Common myeloid progenitor, CD34-positive (primary cell): ENCODE data around the gene HYAL2.

Experiments
- CTCF ChIA-PET: fragments of 350-600 bp; sonication (Branson Sonifier 250); formaldehyde crosslinking; loops from one replicate; lab custom pipeline; 2021; ENCODE audit warnings: antibody characterized with exemption; lab: Charles Lee
- POLR2A ChIA-PET: fragments of 350-600 bp; sonication (Branson Sonifier 250); formaldehyde crosslinking; loops from one replicate; lab custom pipeline; 2021; ENCODE audit warnings: antibody characterized with exemption; lab: Charles Lee
- DNase-seq, 3 donors: peaks; one replicate each; pipeline versions ENCODE4 v3.0.0 to v3.0.0-alpha.2; 2013
- H3K27ac ChIP-seq, 2 experiments: 1 replicate in 1 of 2; 2 replicates in 1 of 2; pipeline ENCODE4 v1.7.0; 2013; ENCODE audit warnings: inconsistent platforms in 2 of 2, low read length in 2 of 2, mild to moderate bottlenecking in 2 of 2, low read depth in 1 of 2, moderate library complexity in 1 of 2; ENCODE audit not compliant: severe bottlenecking in 2 of 2, insufficient read depth in 1 of 2, poor library complexity in 1 of 2
- H3K27me3 ChIP-seq, 5 experiments: replicated peaks in 2 of 5; 1 replicate in 3 of 5; 2 replicates in 2 of 5; pipeline versions ENCODE4 v1.6.1 to v1.7.0; 2013; ENCODE audit warnings: low read length in 4 of 5, mild to moderate bottlenecking in 2 of 5, moderate library complexity in 2 of 5, inconsistent platforms in 1 of 5; ENCODE audit not compliant: insufficient read depth in 5 of 5, control insufficient read depth in 4 of 5
- H3K36me3 ChIP-seq, 4 experiments: 1 replicate in 2 of 4; 2 replicates in 2 of 4; pipeline versions ENCODE4 v1.6.1 to v1.7.0; 2013; ENCODE audit warnings: low read length in 3 of 4, control low read depth in 1 of 4, mild to moderate bottlenecking in 1 of 4; ENCODE audit not compliant: control insufficient read depth in 4 of 4, insufficient read depth in 4 of 4
- H3K4me1 ChIP-seq, 4 experiments: 1 replicate in 3 of 4; 2 replicates in 1 of 4; pipeline versions ENCODE4 v1.6.1 to v1.7.1; 2013; ENCODE audit warnings: low read length in 3 of 4, mild to moderate bottlenecking in 3 of 4, control low read depth in 1 of 4, inconsistent platforms in 1 of 4, moderate library complexity in 1 of 4; ENCODE audit not compliant: control insufficient read depth in 4 of 4, insufficient read depth in 4 of 4; ENCODE audit errors: control extremely low read depth in 1 of 4
- H3K4me3 ChIP-seq, 7 experiments: 1 replicate in 4 of 7; 2 replicates in 3 of 7; pipeline versions ENCODE4 v1.5.1 to v1.7.0; 2013; ENCODE audit warnings: mild to moderate bottlenecking in 7 of 7, low read length in 6 of 7, moderate library complexity in 6 of 7, inconsistent platforms in 2 of 7, low read depth in 2 of 7, control low read depth in 1 of 7; ENCODE audit not compliant: insufficient read depth in 4 of 7, control insufficient read depth in 1 of 7; ENCODE audit errors: extremely low read depth in 1 of 7
- H3K9me3 ChIP-seq, 5 experiments: 1 replicate in 4 of 5; 2 replicates in 1 of 5; pipeline versions ENCODE4 v1.6.1 to v1.7.1; 2013; ENCODE audit warnings: low read length in 4 of 5, mild to moderate bottlenecking in 2 of 5, inconsistent platforms in 1 of 5, low read depth in 1 of 5, moderate library complexity in 1 of 5; ENCODE audit not compliant: control insufficient read depth in 4 of 5, insufficient read depth in 2 of 5; ENCODE audit errors: control extremely low read depth in 1 of 5
- WGBS: methylation state at CpG from one replicate; pipeline ENCODE4 v1.1.5; 2013; ENCODE audit not compliant: insufficient coverage; 5-methylcytosine and 5-hydroxymethylcytosine counted together

Gene HYAL2

DNA sequence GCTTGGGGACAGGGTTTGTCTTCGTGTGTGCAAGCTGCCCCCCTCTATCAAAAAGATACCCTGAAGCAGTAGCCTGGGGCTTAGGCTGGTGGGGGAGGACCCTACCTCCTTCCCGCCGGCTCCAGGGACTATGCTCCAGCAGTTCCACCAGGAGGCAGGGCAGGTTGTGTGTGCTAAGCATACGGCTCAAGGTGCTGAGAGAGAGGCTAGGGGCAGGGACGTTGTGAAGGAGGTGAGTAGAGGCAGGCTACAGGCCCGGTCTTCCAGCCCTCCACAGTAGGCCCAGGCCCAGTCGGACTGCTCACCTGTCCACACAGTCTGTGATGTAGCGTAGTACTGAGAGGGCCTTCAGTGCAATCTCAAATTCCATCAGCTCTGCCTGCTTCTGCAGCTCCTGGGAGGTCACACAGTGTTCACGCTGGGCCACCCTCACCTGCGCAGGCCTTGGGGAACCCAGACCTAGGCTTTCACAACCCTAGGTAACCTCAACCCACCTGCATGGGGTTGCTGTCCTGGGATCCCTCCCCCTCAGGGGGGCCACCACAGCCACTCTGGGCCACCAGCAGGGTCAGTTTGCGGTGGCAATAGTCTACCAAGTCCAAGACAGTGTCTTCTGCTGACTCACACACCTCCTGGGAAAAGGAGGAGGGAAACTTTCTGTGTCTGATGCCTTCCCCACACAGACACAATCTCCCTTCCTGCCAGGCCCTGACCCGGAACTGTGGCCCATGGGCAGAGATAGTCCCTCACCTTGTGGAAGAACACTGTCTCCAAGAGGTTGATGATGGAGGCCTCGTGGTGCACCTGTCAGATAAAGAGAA, 20.5 kb upstream of the HYAL2 start:
- Histone ChIP-seq H3K9me3 (no peaks in the 10 kb centered on the region), H3K4me1 (peaks cover 12 to 67% (median 63%) of the 10 kb centered on the region in 4 experiments), H3K27ac (no peak overlapping the region), H3K27me3 (no peaks in the 10 kb centered on the region), H3K36me3 (peaks cover 2 to 7% (median 5%) of the 10 kb centered on the region in 4 experiments), H3K4me3 (no peak overlapping the region)
- ChIA-PET POLR2A (no interaction called here), CTCF (interaction anchor here (0.6 to 5.8 kb wide), 4 partner anchors 10 to 47 kb away, joined by 3 to 28 read pairs (median 16); no protein-coding TSS in a partner anchor)
- 86% methylated on average over 11 of the region's 13 CpGs for WGBS
- DNase-seq = no peak

DNA sequence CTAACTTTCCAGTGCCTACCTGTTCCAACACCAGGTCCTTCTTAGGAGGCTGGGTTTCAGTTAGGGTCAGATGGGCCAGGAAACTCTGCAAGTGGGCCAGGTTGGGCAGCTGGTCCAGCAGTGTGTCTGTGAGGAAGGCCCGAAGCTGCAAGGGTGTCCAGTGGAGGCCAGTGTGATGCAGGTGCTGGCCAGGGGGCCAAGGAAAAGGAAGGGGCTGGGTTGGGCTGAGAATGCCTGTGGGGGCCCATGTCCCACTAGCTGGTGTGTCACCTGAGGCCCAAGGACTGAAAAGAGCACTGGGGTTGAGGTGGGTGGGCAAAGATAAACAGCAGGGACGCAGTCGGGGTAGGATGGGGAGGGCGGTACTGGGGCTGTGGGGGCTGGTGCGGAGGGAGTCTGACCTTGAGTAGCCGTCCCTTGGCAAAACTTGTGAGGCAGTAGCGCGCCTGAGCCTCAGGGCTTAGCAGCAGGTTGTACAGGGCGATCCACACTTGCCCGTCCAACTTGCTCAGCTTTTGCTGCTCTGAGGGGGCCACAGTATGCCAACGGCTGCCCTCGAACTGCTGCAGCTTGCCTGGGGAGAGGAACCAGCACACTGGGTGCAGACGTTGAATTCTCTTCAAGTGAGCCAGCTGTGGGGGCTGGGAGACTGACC, 19.6 kb upstream of the HYAL2 start:
- 93% methylated on average over 12 of the region's 13 CpGs for WGBS
- Histone ChIP-seq H3K4me1 (peaks cover 12 to 74% (median 67%) of the 10 kb centered on the region in 4 experiments), H3K9me3 (no peaks in the 10 kb centered on the region), H3K36me3 (no peaks in the 10 kb centered on the region), H3K27me3 (no peaks in the 10 kb centered on the region), H3K4me3 (peak overlapping the region in 1 of 7 experiments; percentile 89), H3K27ac (no peak overlapping the region)
- no peak for DNase-seq
- ChIA-PET CTCF (interaction anchor here (0.8 to 3.3 kb wide), 2 partner anchors 11 to 152 kb away, joined by 3 to 18 read pairs; no protein-coding TSS in a partner anchor), POLR2A (interaction anchor here (1.8 kb wide), 1 partner anchor 13 kb away, joined by 7 read pairs; no protein-coding TSS in a partner anchor)

DNA sequence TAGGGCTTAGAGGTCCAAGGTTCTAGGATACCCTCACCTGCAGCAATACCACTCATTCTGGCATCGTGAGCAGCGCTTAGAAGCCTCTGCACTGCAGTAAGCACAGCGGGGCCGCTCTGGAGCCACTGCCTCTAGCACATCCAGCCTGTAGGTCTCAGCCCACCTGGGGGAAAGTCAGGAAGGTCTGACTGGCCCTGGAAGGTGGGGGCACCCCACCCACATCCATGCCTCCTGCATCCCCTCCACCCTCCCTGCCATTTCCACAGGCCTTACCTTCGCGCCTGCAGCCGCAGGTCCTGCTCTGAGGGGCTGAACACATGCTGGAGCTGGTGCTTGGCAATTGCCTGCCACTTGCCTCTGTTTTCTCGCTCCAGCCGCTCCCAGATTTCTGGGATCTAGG, 19.0 kb upstream of the HYAL2 start:
- H3K4me3 ChIP-seq = peak overlapping the region in 4 of 7 experiments; percentile 62 to 89 (median 80)

GRCh38 chr3:50340448-50341329, 18.1 kb upstream of the HYAL2 start, which contains the start of gene RASSF1:
Gene RASSF1 (minus strand): TSS chr3:50340836. CDS start chr3:50340805, 31 bp downstream.
- H3K4me3 ChIP-seq = peak within 1 kb of the TSS; percentile 42 to 91 (median 73)
- POLR2A ChIA-PET = interaction anchor here (0.5 to 1.8 kb wide), 3 partner anchors 9 to 1656 kb away, joined by 3 to 7 read pairs (median 4); no protein-coding TSS in a partner anchor
- WGBS = 0% methylated on average over 77 of the region's 85 CpGs
- CTCF ChIA-PET = interaction anchor here (0.7 to 6.0 kb wide), 6 partner anchors 8 to 87 kb away, joined by 3 to 51 read pairs (median 3); partner anchors contain the start of genes CYB561D2 and NPRL2
- no peaks in the 10 kb centered on the region for H3K9me3 ChIP-seq
- H3K27ac ChIP-seq = peak within 1 kb of the TSS; percentile 93 to 97
- H3K27me3 ChIP-seq = no peaks in the 10 kb centered on the region
- H3K36me3 ChIP-seq = peaks cover 0 to 11% (median 7%) of the 10 kb centered on the region in 4 experiments
- DNase-seq = peak in 2 of 3 donors; percentile 70 to 79
- H3K4me1 ChIP-seq = peaks cover 16 to 75% (median 74%) of the 10 kb centered on the region in 4 experiments

More for the DNA sequence above, 19.0 kb upstream of the HYAL2 start:
- no peak for DNase-seq
- Histone ChIP-seq H3K27ac (peak overlapping the region in 1 of 2 experiments; percentile 97), H3K9me3 (no peaks in the 10 kb centered on the region), H3K27me3 (no peaks in the 10 kb centered on the region), H3K36me3 (peaks cover 0 to 2% (median under 1%) of the 10 kb centered on the region in 4 experiments), H3K4me1 (peaks cover 12 to 75% (median 72%) of the 10 kb centered on the region in 4 experiments)
- 100% methylated on average over 1 of the region's 9 CpGs for WGBS
- POLR2A ChIA-PET = interaction anchor here (0.7 to 1.8 kb wide), 2 partner anchors 8 to 13 kb away, joined by 3 to 7 read pairs; no protein-coding TSS in a partner anchor
- CTCF ChIA-PET = interaction anchor here (0.7 to 6.0 kb wide), 3 partner anchors 8 to 152 kb away, joined by 3 to 51 read pairs (median 3); partner anchors contain the start of genes CYB561D2 and NPRL2

GRCh38 chr3:50340147-50340447, 17.6 kb upstream of the HYAL2 start:
- ChIA-PET CTCF (interaction anchor here (0.9 to 6.0 kb wide), 5 partner anchors 9 to 88 kb away, joined by 3 to 51 read pairs (median 3); partner anchors contain the start of genes CYB561D2 and NPRL2), POLR2A (interaction anchor here (0.5 kb wide), 1 partner anchor 1656 kb away, joined by 4 read pairs; no protein-coding TSS in a partner anchor)
- DNase-seq = no peak
- Histone ChIP-seq H3K4me1 (peaks cover 15 to 75% (median 70%) of the 10 kb centered on the region in 4 experiments), H3K9me3 (no peaks in the 10 kb centered on the region), H3K4me3 (peak overlapping the region; percentile 42 to 91 (median 73)), H3K27me3 (no peaks in the 10 kb centered on the region), H3K27ac (peak overlapping the region in 1 of 2 experiments; percentile 97), H3K36me3 (peaks cover 0 to 13% (median 7%) of the 10 kb centered on the region in 4 experiments)
- 0% methylated on average over 9 of the region's 9 CpGs for WGBS
